Nephron progenitor cell (in vitro differentiated cells): ENCODE data around the gene NME4.
"Not testable (repeated sequence)": the region's sequence is repeated elsewhere in the genome, so short reads cannot be mapped to it uniquely, and the experiment has no call there.

Experiments used
- DNase-seq: peaks from one replicate; pipeline ENCODE4 v3.0.0; 2021
- H3K27ac Mint-ChIP-seq: 2 replicates; pipeline ENCODE4 v1.8.0; 2021; ENCODE audit warnings: mild to moderate bottlenecking, moderate library complexity, mixed read lengths
- H3K27me3 Mint-ChIP-seq: 2 replicates; pipeline ENCODE4 v1.8.0; 2021; ENCODE audit warnings: mild to moderate bottlenecking, low read depth, mixed read lengths; ENCODE audit not compliant: poor library complexity
- H3K36me3 Mint-ChIP-seq: 2 replicates; pipeline ENCODE4 v1.8.0; 2021; ENCODE audit warnings: low read depth, mixed read lengths
- H3K4me1 Mint-ChIP-seq: 2 replicates; pipeline ENCODE4 v1.8.0; 2021; ENCODE audit warnings: mixed read lengths
- H3K4me3 Mint-ChIP-seq: 2 replicates; pipeline ENCODE4 v1.8.0; 2021; ENCODE audit warnings: mild to moderate bottlenecking, moderate library complexity, mixed read lengths
- H3K9me3 Mint-ChIP-seq: 2 replicates; pipeline ENCODE4 v1.8.0; 2021; ENCODE audit warnings: mild to moderate bottlenecking, moderate library complexity, mixed read lengths
- CTCF ChIP-seq: fragments of 200-600 bp; sonication (generic); IDR thresholded peaks from 2 replicates; pipeline ENCODE4 v1.5.0; 2021; ENCODE audit warnings: antibody characterized with exemption

Gene NME4

GRCh38 chr16:383326-384051 lies 13.5 kb upstream of the NME4 start:
- no peak for TF ChIP-seq CTCF
- Mint-ChIP-seq H3K4me3 (peak overlapping the region; percentile 85), H3K4me1 (peaks cover 67% of the 10 kb centered on the region), H3K27ac (peak overlapping the region; percentile 70), H3K36me3 (no peaks in the 10 kb centered on the region), H3K9me3 (no peaks in the 10 kb centered on the region), H3K27me3 (peaks cover 16% of the 10 kb centered on the region)
- no peak for DNase-seq

GRCh38 chr16:386641-387156 lies 10.3 kb upstream of the NME4 start:
- H3K4me3 Mint-ChIP-seq, result peak overlapping the region; percentile 16
- DNase-seq, result no peak
- TF ChIP-seq CTCF, result no peak
- peaks cover 3% of the 10 kb centered on the region for H3K36me3 Mint-ChIP-seq
- peaks cover 16% of the 10 kb centered on the region for H3K27me3 Mint-ChIP-seq
- H3K27ac Mint-ChIP-seq, result peak overlapping the region; percentile 75
- peaks cover 72% of the 10 kb centered on the region for H3K4me1 Mint-ChIP-seq
- H3K9me3 Mint-ChIP-seq, result no peaks in the 10 kb centered on the region

- H3K36me3 Mint-ChIP-seq, DNase-seq, H3K9me3 Mint-ChIP-seq, H3K27me3 Mint-ChIP-seq: not testable (repeated sequence)
- Mint-ChIP-seq H3K4me3 (peak overlapping the region; percentile 14), H3K27ac (peak overlapping the region; percentile 87), H3K4me1 (peaks cover 65% of the 10 kb centered on the region)
- peak; percentile 9 for TF ChIP-seq CTCF
Observed at GRCh38 chr16:387761-388666, 9.0 kb upstream of the NME4 start.

- H3K27ac Mint-ChIP-seq, result no peak overlapping the region
- H3K4me3 Mint-ChIP-seq, result peak overlapping the region; percentile 36
- DNase-seq, result no peak
- H3K9me3 Mint-ChIP-seq, result peaks cover 4% of the 10 kb centered on the region
- peaks cover 52% of the 10 kb centered on the region for H3K4me1 Mint-ChIP-seq
- H3K36me3 Mint-ChIP-seq, result peaks cover 8% of the 10 kb centered on the region
- no peak for TF ChIP-seq CTCF
- H3K27me3 Mint-ChIP-seq, result peaks cover 4% of the 10 kb centered on the region
Observed at GRCh38 chr16:389352-389751, 7.6 kb upstream of the NME4 start.

- Mint-ChIP-seq H3K4me3 (no peak overlapping the region), H3K27me3 (peaks cover 7% of the 10 kb centered on the region), H3K36me3 (peaks cover 8% of the 10 kb centered on the region), H3K9me3 (peaks cover 4% of the 10 kb centered on the region), H3K4me1 (peaks cover 44% of the 10 kb centered on the region), H3K27ac (no peak overlapping the region)
- peak; percentile 64 for DNase-seq
- peak; percentile 59 for TF ChIP-seq CTCF
Observed at GRCh38 chr16:391885-392335, 5.1 kb upstream of the NME4 start.
